ENCODE measurements around the gene RALGPS2. TPM values are rescaled to one million over a fixed set of nuclear protein-coding genes. Genes with fewer than 3 reads are reported as not detected.

RALGPS2 gene, protein sequence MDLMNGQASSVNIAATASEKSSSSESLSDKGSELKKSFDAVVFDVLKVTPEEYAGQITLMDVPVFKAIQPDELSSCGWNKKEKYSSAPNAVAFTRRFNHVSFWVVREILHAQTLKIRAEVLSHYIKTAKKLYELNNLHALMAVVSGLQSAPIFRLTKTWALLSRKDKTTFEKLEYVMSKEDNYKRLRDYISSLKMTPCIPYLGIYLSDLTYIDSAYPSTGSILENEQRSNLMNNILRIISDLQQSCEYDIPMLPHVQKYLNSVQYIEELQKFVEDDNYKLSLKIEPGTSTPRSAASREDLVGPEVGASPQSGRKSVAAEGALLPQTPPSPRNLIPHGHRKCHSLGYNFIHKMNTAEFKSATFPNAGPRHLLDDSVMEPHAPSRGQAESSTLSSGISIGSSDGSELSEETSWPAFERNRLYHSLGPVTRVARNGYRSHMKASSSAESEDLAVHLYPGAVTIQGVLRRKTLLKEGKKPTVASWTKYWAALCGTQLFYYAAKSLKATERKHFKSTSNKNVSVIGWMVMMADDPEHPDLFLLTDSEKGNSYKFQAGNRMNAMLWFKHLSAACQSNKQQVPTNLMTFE
- 47.2 and 47.8 TPM in 2 replicates for total RNA-seq (ENCODE audit: low replicate concordance)
- long read RNA-seq, full-length matches to known transcripts = 18 of 53 reads
- long read RNA-seq, partial matches to known transcripts = 12 of 53 reads
- long read RNA-seq, other reads (novel, unspliced or antisense) = 23 of 53 reads

GRCh38 chr1:178724728-178725465 lies at the start of gene RALGPS2:
RALGPS2 (plus strand) TSS chr1:178725244; CDS start chr1:178776765, 51,521 bp downstream.
- H3K36me3 Mint-ChIP-seq = peaks cover 5% of the 10 kb centered on the region
- H3K4me3 Mint-ChIP-seq = peak within 1 kb of the TSS; percentile 92
- no peaks in the 10 kb centered on the region for H3K27me3 Mint-ChIP-seq
- peaks cover 33% of the 10 kb centered on the region for H3K4me1 Mint-ChIP-seq (ENCODE audit: unreplicated experiment)
- peak; percentile 76 for DNase-seq (ENCODE audit: extremely low spot score, unreplicated experiment)
- peak within 1 kb of the TSS; percentile 93 for H3K27ac Mint-ChIP-seq
- TF ChIP-seq, protein P1, sequence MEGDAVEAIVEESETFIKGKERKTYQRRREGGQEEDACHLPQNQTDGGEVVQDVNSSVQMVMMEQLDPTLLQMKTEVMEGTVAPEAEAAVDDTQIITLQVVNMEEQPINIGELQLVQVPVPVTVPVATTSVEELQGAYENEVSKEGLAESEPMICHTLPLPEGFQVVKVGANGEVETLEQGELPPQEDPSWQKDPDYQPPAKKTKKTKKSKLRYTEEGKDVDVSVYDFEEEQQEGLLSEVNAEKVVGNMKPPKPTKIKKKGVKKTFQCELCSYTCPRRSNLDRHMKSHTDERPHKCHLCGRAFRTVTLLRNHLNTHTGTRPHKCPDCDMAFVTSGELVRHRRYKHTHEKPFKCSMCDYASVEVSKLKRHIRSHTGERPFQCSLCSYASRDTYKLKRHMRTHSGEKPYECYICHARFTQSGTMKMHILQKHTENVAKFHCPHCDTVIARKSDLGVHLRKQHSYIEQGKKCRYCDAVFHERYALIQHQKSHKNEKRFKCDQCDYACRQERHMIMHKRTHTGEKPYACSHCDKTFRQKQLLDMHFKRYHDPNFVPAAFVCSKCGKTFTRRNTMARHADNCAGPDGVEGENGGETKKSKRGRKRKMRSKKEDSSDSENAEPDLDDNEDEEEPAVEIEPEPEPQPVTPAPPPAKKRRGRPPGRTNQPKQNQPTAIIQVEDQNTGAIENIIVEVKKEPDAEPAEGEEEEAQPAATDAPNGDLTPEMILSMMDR (conservative IDR thresholded peaks at IDR 0.05) = no peak
- no peaks in the 10 kb centered on the region for H3K9me3 Mint-ChIP-seq

DNA sequence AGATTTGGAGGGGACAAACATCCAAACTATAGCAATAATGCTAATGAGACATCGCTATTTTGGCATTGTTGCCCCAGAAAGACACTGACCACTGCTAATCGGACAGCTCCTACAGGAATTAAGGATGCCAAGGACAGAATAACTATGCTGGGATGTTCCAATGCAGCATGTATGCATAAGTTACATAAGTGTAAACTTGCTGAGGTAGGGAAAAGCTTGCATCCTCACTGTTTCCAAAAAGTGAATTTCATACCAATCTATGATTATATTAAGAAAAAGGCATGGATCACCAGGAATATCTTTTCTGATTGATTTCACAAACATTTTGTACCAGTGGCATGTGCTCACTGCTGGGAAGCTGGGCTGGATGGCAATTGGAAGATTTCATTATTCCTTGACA lies 45.8 kb upstream of the RALGPS2 start:
- Mint-ChIP-seq H3K9me3 (no peaks in the 10 kb centered on the region), H3K4me1 (ENCODE audit: unreplicated experiment) (peaks cover 4% of the 10 kb centered on the region), H3K36me3 (no peaks in the 10 kb centered on the region), H3K27me3 (no peaks in the 10 kb centered on the region), H3K4me3 (no peak overlapping the region), H3K27ac (no peak overlapping the region)
- DNase-seq (ENCODE audit: extremely low spot score, unreplicated experiment) = no peak
- TF ChIP-seq, protein P1 (conservative IDR thresholded peaks at IDR 0.05) = no peak

GRCh38 chr1:178682429-178682828 lies 42.6 kb upstream of the RALGPS2 start:
- TF ChIP-seq, protein P1 (conservative IDR thresholded peaks at IDR 0.05) = no peak
- Mint-ChIP-seq H3K4me1 (ENCODE audit: unreplicated experiment) (peaks cover 11% of the 10 kb centered on the region), H3K36me3 (no peaks in the 10 kb centered on the region), H3K4me3 (no peak overlapping the region), H3K9me3 (no peaks in the 10 kb centered on the region), H3K27ac (no peak overlapping the region), H3K27me3 (no peaks in the 10 kb centered on the region)
- no peak for DNase-seq (ENCODE audit: extremely low spot score, unreplicated experiment)

DNA sequence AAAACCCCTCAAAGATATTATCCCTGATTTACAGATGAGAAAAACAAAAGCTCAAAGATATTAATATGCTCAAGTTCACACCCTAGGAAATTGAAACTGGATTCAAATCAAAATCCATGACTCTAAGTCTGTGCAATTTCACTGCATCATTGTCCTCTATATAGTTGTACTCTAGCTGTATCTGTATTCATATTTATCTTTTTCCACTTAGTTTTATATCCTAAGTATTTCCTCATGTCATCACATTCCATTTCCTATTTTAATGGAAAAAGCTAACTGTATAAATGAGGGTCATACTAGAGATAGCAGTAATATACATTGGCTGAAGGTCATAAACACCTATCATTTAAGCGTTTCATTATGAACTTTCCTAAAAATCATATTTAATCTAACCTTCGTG lies 42.2 kb upstream of the RALGPS2 start:
- Mint-ChIP-seq H3K4me3 (no peak overlapping the region), H3K36me3 (no peaks in the 10 kb centered on the region), H3K27ac (no peak overlapping the region), H3K4me1 (ENCODE audit: unreplicated experiment) (peaks cover 11% of the 10 kb centered on the region), H3K27me3 (no peaks in the 10 kb centered on the region), H3K9me3 (no peaks in the 10 kb centered on the region)
- DNase-seq (ENCODE audit: extremely low spot score, unreplicated experiment) = no peak
- TF ChIP-seq, protein P1 (conservative IDR thresholded peaks at IDR 0.05) = no peak

GRCh38 chr1:178683291-178683690 lies 41.8 kb upstream of the RALGPS2 start:
- TF ChIP-seq, protein P1 (conservative IDR thresholded peaks at IDR 0.05) = no peak
- H3K4me1 Mint-ChIP-seq (ENCODE audit: unreplicated experiment) = peaks cover 11% of the 10 kb centered on the region
- no peaks in the 10 kb centered on the region for H3K36me3 Mint-ChIP-seq
- no peaks in the 10 kb centered on the region for H3K27me3 Mint-ChIP-seq
- DNase-seq (ENCODE audit: extremely low spot score, unreplicated experiment) = no peak
- no peaks in the 10 kb centered on the region for H3K9me3 Mint-ChIP-seq
- H3K27ac Mint-ChIP-seq = no peak overlapping the region
- H3K4me3 Mint-ChIP-seq = no peak overlapping the region

Measured in type B pancreatic cell (in vitro differentiated cells).